HepG2 (cell line): ENCODE measurements around the gene CAMKV. TPM values are rescaled to one million over a fixed set of nuclear protein-coding genes. Genes with fewer than 3 reads are reported as not detected.

Experiments
- CREB1 ChIP-seq, 2 experiments: fragments of 450-650 bp in 1 of 2; IDR thresholded peaks; 2 replicates each; pipeline ENCODE4 v1.6.1; 2016 to 2017; ENCODE audit warnings: control low read depth in 1 of 2, mild to moderate bottlenecking in 1 of 2, missing compliant biosample characterization in 1 of 2, missing genetic modification characterization in 1 of 2
- EP300 ChIP-seq, 3 experiments: sonication (generic) in 1 of 3; formaldehyde crosslinking in 1 of 3; IDR thresholded peaks; 2 replicates each; pipeline versions ENCODE4 v1.5.1 to v1.6.1; 2011 to 2020; ENCODE audit warnings: low read depth in 2 of 3, low read length in 2 of 3, borderline replicate concordance in 1 of 3, improper control_type of control experiment in 1 of 3, mild to moderate bottlenecking in 1 of 3, missing genetic modification reagents in 1 of 3, moderate library complexity in 1 of 3
- GATAD1 ChIP-seq: IDR thresholded peaks from 2 replicates; pipeline ENCODE4 v1.6.1; 2016; ENCODE audit warnings: missing genetic modification reagents, missing compliant biosample characterization
- GTF2F1 ChIP-seq: fragments of 150-350 bp; IDR thresholded peaks from 2 replicates; pipeline ENCODE4 v1.6.1; 2014; ENCODE audit warnings: low read length
- KDM2A ChIP-seq: sonication (generic); formaldehyde crosslinking; IDR thresholded peaks from 2 replicates; pipeline ENCODE4 v1.4.0; 2020; ENCODE audit warnings: low read depth, missing genetic modification reagents, borderline replicate concordance
- KLF13 ChIP-seq: sonication (generic); formaldehyde crosslinking; IDR thresholded peaks from 2 replicates; pipeline ENCODE4 v1.4.0; 2020; ENCODE audit warnings: mild to moderate bottlenecking, missing genetic modification reagents
- LRRFIP1 ChIP-seq: sonication (generic); formaldehyde crosslinking; conservative IDR thresholded peaks from 2 replicates; pipeline ENCODE4 v1.4.0; 2020; ENCODE audit warnings: missing genetic modification reagents
- NR2F1 ChIP-seq, 2 experiments: fragments of 450-650 bp in 1 of 2; formaldehyde crosslinking in 1 of 2; IDR thresholded peaks; 2 replicates each; pipeline versions ENCODE4 v1.5.0 to v1.6.1; 2016 to 2020; ENCODE audit warnings: mild to moderate bottlenecking in 1 of 2, missing compliant biosample characterization in 1 of 2, missing genetic modification reagents in 1 of 2, moderate library complexity in 1 of 2
- PHF21A ChIP-seq: sonication (generic); formaldehyde crosslinking; IDR thresholded peaks from 2 replicates; pipeline ENCODE4 v1.5.0; 2020; ENCODE audit warnings: mild to moderate bottlenecking, missing genetic modification reagents
- SIN3B ChIP-seq: fragments of 150-350 bp; IDR thresholded peaks from 2 replicates; pipeline ENCODE4 v1.6.1; 2014; ENCODE audit warnings: low read length
- SKIL ChIP-seq: sonication (generic); formaldehyde crosslinking; IDR thresholded peaks from 2 replicates; pipeline ENCODE4 v1.8.0; 2022; ENCODE audit warnings: missing genetic modification reagents, mild to moderate bottlenecking, moderate library complexity, borderline replicate concordance
- TARDBP ChIP-seq: sonication (generic); formaldehyde crosslinking; IDR thresholded peaks from 2 replicates; pipeline ENCODE4 v1.8.0; 2022; ENCODE audit warnings: mild to moderate bottlenecking, missing genetic modification reagents
- TCF7 ChIP-seq: sonication (generic); IDR thresholded peaks from 2 replicates; pipeline ENCODE4 v1.6.1; 2016; ENCODE audit warnings: antibody characterized with exemption, low read depth
- TFE3 ChIP-seq: IDR thresholded peaks from 2 replicates; pipeline ENCODE4 v1.6.1; 2016
- ZSCAN22 ChIP-seq: sonication (generic); formaldehyde crosslinking; IDR thresholded peaks from 2 replicates; pipeline ENCODE4 v1.4.0; 2020; ENCODE audit warnings: mild to moderate bottlenecking, missing genetic modification reagents
- polyA plus RNA-seq, 8 experiments: library from polyadenylated mRNA; depleted of rRNA in 3 of 8; stranded (reverse) in 7 of 8; unstranded in 1 of 8; fragments of >200 nt; fragmentation: Illumina TruSeq in 4 of 8; extraction: Trizol in 4 of 8; gene quantifications; 2 replicates each; pipeline versions ENCODE4 v1.2.1 to v1.2.3, GENCODE V29; 2011 to 2016; ENCODE audit warnings: low read depth in 4 of 8, missing spikeins in 1 of 8, mixed read lengths in 1 of 8; ENCODE audit not compliant: insufficient read depth in 1 of 8
- total RNA-seq, 5 experiments: library from RNA; depleted of rRNA; stranded (reverse); fragments of >200 nt; fragmentation: Illumina TruSeq; extraction: Trizol; gene quantifications; 2 replicates each; pipeline ENCODE4 v1.2.3, GENCODE V29; 2016; ENCODE audit warnings: low read depth in 1 of 5
- TF ChIP-seq, protein P1 (sequence below): sonication (generic); formaldehyde crosslinking; IDR thresholded peaks from 2 replicates; pipeline ENCODE4 v1.5.0; 2020; ENCODE audit warnings: mild to moderate bottlenecking, missing genetic modification reagents
- TF ChIP-seq, protein P2 (sequence below): sonication (generic); formaldehyde crosslinking; IDR thresholded peaks from 2 replicates; pipeline ENCODE4 v1.5.0; 2020; ENCODE audit warnings: mild to moderate bottlenecking, missing genetic modification reagents

CAMKV gene
- total and polyA plus RNA-seq, 2 of the 13 experiments (the other 11 are each of a cell fraction or from before 2014, with no cell fraction given), result 0.13 to 0.15 TPM

GRCh38 chr3:49844464-49845183 lies 25.1 kb downstream of the CAMKV start (continued):
- TF ChIP-seq ZSCAN22 (no peak), PHF21A (CRISPR knock-in tag) (peak; percentile 70; the same call in 1 of the 2 replicates), SKIL (CRISPR knock-in tag) (no peak), EP300 (IDR thresholded peaks at IDR 0.05; ENCODE audit: low read depth in 2 of 2, low read length in 2 of 2) (peak in 1 of 2 experiments; percentile 50; a peak in 2 of 4 replicates), EP300 (CRISPR knock-in tag; IDR thresholded peaks at IDR 0.05; ENCODE audit: borderline replicate concordance) (peak; percentile 49), LRRFIP1 (CRISPR knock-in tag) (no peak), SIN3B (no peak), TFE3 (CRISPR knock-in tag) (0 out of 2 replicates have a peak, but pooled peaks have one; percentile 29), NR2F1 (CRISPR knock-in tag; IDR thresholded peaks at IDR 0.05) (no peak), GATAD1 (CRISPR knock-in tag) (peak; percentile 63; the same call in 1 of the 2 replicates), TARDBP (CRISPR knock-in tag) (0 out of 2 replicates have a peak, but pooled peaks have one; percentile 34), CREB1 (IDR thresholded peaks at IDR 0.05) (no peak), CREB1 (CRISPR knock-in tag; IDR thresholded peaks at IDR 0.05) (peak; percentile 23; the same call in 1 of the 2 replicates), GTF2F1 (no peak), KLF13 (CRISPR knock-in tag) (no peak), TCF7 (no peak), KDM2A (CRISPR knock-in tag) (no peak)
- TF ChIP-seq, protein P1, sequence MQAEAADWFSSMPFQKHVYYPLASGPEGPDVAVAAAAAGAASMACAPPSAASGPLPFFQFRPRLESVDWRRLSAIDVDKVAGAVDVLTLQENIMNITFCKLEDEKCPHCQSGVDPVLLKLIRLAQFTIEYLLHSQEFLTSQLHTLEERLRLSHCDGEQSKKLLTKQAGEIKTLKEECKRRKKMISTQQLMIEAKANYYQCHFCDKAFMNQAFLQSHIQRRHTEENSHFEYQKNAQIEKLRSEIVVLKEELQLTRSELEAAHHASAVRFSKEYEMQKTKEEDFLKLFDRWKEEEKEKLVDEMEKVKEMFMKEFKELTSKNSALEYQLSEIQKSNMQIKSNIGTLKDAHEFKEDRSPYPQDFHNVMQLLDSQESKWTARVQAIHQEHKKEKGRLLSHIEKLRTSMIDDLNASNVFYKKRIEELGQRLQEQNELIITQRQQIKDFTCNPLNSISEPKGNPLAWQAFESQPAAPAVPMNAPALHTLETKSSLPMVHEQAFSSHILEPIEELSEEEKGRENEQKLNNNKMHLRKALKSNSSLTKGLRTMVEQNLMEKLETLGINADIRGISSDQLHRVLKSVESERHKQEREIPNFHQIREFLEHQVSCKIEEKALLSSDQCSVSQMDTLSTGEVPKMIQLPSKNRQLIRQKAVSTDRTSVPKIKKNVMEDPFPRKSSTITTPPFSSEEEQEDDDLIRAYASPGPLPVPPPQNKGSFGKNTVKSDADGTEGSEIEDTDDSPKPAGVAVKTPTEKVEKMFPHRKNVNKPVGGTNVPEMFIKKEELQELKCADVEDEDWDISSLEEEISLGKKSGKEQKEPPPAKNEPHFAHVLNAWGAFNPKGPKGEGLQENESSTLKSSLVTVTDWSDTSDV (CRISPR knock-in tag), result no peak
- TF ChIP-seq, protein P2, sequence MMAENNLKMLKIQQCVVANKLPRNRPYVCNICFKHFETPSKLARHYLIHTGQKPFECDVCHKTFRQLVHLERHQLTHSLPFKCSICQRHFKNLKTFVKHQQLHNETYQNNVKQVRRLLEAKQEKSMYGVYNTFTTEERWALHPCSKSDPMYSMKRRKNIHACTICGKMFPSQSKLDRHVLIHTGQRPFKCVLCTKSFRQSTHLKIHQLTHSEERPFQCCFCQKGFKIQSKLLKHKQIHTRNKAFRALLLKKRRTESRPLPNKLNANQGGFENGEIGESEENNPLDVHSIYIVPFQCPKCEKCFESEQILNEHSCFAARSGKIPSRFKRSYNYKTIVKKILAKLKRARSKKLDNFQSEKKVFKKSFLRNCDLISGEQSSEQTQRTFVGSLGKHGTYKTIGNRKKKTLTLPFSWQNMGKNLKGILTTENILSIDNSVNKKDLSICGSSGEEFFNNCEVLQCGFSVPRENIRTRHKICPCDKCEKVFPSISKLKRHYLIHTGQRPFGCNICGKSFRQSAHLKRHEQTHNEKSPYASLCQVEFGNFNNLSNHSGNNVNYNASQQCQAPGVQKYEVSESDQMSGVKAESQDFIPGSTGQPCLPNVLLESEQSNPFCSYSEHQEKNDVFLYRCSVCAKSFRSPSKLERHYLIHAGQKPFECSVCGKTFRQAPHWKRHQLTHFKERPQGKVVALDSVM (CRISPR knock-in tag), result no peak
